ENCODE measurements around the gene CCN2.

The CCN2 gene

DNA sequence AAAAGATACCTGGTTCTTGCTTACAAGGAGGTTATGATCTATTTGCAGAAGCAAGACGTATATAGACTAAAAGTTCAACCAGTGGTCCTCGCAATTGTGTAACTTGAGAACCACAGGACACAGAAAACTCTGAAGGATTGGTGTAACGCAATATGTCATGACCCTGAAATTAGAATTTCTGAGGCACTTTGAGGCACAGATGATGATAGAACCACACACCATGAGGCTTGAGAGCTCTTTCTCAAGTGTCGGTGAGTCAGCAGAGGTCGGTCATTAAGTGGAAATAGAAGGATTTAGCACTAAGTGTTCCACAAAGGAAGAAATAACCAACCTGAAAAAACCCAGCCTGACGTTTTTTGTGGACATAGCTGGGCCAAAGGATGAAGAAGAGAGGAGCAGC lies 15.3 kb upstream of the CCN2 start:
- no peak for DNase-seq (ENCODE audit: low read depth in 3 of 3)

DNA sequence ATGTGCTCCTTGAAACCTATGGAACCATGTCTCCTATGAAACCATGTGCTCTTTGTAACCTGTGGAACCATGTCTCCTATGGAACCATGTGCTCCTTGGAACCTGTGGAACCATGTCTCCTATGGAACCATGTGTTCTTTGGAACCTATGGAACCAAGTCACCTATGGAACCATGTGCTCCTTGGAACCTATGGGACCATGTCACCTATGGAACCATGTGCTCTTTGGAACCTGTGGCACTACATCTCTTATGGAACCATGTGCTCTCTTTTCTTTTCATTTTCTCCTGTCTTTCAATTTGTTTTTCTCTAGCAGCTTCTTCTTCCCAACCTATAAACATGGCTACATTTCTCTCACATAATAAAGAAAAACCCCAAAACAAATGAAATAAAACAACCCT lies 11.9 kb upstream of the CCN2 start:
- no peak for DNase-seq (ENCODE audit: low read depth in 3 of 3)

DNA sequence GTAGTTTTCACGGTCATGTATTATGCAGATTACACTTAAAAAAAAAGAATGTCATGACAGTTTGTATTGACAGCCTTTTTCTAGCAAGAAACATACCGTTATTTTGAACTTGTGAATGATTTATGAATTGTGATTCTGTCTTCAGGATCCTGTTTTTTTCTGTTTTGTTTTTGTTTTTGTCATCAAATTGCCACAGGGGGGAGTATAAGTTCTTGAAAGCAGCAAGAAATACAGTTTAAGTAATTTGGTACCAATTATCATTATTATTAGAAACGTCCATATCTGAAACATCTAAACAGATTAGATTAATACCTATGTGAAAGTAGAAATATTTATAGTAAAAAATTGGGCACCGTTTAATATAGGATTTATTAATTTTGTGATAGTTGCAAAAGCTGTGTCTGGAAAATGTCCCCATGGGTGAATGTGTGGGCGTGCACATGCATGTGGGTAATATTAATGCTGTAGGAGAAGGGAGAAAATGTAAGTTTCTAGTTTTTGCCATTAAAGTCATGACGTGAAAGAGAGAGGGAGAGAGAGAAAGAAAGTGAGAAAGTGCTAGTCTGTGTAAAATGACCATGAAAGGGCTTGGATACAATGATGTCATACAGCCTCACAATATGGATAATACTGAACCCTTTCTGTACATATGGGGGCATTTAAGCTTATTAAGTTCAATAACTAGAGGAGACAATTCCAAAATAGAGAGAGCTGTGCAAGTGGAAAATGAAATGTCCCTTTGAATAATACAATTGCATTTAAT lies 9.4 kb upstream of the CCN2 start:
- no peak for DNase-seq (ENCODE audit: low read depth in 3 of 3)

DNA sequence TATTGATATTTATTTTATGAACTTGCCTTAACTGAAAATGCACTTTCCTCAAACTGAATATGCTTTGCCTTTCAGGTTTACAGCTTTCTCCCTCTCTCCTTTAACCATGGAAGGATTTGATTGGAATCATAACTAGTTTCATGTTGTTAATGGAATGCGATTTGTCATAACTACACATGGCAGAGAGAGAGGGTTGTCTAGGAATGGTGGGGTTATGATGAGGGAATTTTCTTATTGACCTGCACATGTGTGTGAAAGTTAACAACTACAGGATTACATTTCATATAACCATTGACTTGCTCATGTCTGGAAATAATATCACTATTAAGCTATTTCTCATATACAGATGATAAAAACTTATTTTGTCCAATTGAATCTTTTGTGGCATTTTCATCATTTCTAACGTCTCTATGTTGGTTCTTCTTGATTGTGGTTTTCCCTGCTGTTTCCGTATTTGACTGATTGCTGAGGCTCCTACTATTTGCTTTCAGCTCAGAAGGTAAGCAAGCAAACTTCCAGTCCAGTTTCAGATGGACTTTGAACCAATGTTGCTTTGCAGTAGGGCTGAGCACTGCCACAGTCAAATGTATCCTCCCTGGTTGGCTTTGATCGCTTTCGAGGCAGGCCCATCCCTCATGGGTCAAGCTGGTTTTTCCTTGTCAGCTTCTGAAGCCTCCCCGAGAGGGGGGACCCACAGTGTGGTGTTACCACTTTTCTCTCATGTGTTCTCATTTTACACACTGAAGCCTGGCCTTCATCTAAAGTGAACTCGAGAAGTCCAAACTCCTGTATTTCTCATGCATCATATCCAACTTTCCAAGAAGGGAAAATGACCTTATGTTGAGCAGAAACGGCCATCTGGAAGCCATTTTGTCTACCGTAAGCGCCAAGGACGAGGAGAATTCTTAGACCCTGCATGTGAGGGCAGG lies 7.6 kb upstream of the CCN2 start:
- no peak for DNase-seq (ENCODE audit: low read depth in 3 of 3)

DNA sequence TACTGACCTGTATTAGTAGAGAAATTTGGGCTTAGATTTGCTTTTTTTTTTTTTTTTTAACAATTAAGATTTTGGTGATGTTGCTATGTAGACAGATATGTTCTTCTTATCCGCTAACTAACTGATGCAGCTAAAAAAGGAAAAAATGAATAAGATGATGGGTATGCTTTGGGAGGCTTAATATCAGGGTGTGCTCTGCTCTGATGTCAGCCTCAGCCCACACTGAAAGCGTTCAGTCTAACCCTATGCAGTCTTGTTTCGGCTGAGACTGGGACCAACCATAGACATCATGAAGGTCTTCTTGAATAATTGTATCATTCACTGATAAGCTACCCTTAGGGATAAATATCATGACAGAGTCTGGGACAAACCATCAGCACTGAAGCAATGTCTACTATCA lies 6.9 kb upstream of the CCN2 start:
- DNase-seq (ENCODE audit: low read depth in 3 of 3) = no peak

DNA sequence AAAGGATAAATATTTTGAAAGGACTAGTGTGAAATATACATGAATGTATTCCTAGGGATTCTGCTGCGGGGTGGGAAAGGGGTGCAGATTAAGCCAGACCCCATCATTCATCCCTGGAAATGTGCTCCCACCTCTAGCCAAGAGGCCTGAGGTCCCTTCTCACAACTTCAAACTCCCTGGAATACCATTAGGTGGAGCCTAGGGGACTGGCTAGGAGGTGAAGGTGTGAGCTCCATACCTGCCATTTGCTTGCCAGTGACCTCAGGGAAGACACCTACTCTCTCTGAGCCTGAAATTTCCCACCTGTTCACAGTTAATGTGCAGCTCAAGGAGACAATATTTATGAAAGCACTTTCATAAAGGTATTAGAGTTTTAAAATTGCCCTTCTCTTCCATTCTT lies 4.7 kb upstream of the CCN2 start:
- DNase-seq (ENCODE audit: low read depth in 3 of 3) = no peak

DNA sequence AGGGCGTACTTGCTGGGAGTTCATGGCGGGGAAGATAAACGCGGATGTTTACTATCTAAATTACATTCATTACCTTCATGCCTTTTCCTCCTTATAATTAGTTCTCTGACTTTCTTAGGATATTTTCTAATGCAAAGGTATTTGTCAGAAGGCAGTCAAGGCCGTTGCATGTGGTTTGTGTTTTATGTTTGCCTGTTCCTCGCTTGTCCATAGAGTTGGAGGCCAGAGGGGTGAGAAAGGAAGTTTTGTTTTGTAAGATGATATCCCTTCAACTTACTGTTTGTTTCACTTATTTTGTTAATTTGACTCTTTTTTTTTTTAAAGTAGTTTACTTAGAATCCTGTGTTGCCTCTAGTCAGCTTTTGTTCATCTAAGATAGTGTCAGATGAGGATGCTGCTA lies 4.0 kb upstream of the CCN2 start:
- no peak for DNase-seq (ENCODE audit: low read depth in 3 of 3)

DNA sequence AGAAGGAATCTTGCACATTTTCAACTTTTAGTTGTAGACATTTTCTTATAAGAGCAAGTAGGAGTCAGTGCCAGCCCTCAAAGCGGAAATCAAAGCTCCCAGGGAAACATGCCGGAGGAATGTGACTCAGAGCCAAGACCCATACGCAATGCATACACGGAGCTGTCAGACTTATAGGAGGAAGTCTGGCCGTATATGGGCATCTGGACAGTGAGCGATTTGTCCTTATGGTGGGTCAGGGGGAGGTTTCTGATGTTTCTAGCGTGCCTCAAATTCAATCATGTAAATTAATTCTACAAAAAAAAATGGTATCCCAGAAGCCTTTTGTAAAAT lies 3.6 kb upstream of the CCN2 start:
- no peak for DNase-seq (ENCODE audit: low read depth in 3 of 3)

DNA sequence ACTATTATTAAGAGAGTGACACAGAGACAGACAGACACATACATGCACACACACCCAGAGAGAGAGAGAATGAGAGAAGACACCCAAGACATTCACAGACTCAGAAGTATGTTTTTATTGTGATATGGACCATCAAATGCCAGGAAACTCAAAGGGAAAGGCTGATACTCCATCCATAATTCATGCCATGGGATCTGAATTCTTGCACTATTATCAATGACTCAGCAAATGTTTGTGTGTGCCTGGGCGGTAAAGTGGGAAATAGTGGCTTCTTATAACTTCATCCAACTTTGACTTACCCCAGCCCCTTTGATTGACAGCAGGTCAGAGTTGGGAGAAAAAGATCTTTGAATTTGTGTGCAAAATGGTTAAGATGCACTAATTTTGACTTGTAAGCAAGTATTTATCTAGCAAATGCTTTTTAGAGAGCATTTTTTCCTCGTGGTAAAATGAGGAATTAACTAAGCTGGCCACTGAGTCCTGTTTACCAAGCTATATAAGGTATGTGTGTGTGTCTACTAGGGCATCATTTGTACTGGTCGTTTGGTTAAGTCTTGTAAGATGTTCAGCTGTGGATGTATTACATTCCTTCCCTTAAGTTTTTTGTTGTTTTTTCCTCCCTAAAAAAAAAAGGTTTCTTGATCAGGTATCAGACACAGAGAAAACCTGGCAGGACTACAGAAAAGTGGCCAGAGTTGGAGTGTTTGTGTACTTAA lies 3.0 kb upstream of the CCN2 start:
- DNase-seq (ENCODE audit: low read depth in 3 of 3) = no peak

DNA sequence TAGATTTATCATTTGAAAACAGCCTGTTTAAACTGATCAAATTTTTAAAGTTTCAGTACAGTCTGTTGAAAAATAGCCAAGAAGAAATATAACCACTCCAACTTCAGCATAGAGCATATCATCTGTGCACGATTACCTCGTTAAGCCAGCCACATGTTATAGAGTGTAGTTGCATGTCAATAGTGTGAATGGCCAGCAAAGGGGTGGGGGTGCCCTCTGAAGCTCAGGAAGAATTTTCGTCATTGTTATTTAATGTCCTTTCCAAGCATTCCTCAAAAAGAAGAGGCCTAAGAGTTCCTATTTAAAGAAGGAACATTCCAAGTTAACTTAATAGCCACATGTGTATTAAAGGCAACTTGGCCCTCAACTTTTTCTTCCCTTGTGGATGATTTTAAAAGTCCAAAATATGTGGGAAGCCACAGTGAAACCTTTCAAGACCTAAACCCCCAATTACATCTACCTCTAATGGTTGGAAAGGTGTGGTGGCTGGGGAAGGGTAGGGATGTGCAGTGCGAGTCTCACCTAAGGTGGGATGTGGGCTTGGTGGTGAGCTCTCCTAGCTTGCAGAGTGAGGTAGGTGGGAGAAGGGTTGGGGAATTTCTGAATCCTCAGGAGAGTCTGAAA lies 1.8 kb upstream of the CCN2 start:
- DNase-seq (ENCODE audit: low read depth in 3 of 3) = no peak

DNA sequence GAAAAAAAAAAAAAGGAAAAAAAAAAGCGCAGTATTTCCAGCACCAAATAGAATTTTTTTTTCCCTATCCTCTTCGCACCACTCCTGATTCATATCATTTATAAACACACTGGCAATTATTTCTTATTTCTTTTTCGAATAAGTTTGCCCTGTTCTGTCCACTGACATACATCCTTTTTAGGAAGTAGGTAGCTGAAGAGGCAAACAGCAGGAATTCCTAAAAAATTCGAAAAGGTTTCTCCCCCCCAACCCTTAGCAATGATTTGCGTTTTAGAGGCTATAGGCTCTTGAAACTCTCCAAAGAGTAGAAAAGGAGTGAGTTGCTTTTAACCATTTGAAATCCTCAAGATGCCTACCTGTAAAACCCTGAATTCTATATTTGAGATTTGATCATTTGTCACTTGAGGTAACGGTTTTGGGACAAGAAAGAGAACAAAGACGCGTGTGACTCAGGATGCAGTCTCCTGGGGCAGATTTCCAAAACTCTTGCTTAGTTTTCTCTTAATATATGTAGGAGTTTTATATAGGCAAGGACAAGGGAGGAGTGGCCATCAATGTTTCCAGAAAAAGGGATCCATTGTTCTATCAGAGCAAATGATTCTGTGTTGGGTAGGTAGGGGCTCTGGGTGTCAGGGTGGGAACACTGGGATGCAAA lies 531 bp upstream of the CCN2 start:
- DNase-seq (ENCODE audit: low read depth in 3 of 3) = no peak

DNA sequence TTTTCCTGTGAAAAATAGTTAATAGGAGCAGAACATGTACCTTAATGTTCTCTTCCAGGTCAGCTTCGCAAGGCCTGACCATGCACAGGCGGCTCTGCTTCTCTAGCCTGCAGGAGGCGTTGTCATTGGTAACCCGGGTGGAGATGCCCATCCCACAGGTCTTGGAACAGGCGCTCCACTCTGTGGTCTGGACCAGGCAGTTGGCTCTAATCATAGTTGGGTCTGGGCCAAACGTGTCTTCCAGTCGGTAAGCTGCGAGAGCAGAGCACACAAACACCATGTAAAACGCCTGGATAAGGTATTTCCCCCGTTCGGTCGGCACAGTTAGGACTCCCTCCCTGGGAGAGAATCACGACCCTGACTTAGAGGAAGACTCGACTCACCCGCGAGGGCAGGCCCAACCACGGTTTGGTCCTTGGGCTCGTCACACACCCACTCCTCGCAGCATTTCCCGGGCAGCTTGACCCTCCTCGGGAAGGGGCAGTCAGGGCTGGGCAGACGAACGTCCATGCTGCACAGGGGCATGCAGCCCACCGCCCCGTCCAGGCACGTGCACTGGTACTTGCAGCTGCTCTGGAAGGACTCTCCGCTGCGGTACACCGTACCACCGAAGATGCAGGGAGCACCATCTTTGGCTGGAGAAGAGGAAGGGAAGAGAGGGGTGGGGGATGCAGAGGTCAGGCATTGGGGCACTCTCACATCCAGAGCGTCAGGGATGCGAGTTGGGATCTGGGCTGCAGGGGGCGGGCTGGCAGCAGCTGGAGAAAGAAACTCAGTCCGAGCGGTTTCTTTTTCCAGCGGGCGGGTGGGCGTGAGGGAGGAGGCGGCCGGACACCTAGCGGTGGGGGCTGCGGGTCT lies 1.0 kb downstream of the CCN2 start:
- no peak for DNase-seq (ENCODE audit: low read depth in 3 of 3)

DNA sequence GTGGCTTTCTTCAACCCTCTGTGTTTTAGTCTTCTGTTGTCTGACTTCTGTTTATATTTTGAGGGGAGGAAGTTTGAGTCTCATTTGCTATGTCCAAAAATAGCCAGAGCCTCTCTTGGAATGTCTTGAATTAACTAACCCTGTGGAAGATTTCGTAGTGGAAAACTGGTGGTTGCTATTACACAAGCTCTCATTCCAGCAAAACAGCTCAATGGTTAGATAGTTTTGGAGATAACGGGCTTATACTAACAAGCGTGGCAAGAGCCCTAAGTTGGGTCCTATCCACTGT lies 1.6 kb downstream of the CCN2 start:
- no peak for DNase-seq (ENCODE audit: low read depth in 3 of 3)

DNA sequence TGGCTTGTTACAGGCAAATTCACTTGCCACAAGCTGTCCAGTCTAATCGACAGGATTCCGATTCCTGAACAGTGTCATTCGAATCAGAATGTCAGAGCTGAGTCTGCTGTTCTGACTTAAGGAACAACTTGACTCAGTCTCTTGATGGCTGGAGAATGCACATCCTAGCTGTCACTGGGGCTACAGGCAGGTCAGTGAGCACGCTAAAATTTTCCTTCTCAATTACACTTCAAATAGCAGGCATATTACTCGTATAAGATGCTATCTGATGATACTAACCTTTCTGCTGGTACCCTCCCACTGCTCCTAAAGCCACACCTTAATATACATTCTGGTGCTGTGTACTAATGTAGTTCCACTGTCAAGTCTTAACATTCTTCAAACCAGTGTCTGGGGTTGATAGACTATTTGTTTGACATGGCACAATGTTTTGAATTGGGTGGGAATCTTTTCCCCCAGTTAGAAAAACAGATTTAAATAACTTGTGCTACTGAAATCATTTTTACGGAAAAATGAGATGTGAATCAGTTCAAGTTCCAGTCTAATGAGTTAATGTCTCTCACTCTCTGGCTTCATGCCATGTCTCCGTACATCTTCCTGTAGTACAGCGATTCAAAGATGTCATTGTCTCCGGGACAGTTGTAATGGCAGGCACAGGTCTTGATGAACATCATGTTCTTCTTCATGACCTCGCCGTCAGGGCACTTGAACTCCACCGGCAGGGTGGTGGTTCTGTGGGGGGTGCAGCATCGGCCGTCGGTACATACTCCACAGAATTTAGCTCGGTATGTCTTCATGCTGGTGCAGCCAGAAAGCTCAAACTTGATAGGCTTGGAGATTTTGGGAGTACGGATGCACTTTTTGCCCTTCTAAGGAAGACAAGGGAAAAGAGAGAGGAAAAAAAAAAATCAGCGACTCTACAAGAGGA lies 2.2 kb downstream of the CCN2 start:
- DNase-seq (ENCODE audit: low read depth in 3 of 3) = no peak

DNA sequence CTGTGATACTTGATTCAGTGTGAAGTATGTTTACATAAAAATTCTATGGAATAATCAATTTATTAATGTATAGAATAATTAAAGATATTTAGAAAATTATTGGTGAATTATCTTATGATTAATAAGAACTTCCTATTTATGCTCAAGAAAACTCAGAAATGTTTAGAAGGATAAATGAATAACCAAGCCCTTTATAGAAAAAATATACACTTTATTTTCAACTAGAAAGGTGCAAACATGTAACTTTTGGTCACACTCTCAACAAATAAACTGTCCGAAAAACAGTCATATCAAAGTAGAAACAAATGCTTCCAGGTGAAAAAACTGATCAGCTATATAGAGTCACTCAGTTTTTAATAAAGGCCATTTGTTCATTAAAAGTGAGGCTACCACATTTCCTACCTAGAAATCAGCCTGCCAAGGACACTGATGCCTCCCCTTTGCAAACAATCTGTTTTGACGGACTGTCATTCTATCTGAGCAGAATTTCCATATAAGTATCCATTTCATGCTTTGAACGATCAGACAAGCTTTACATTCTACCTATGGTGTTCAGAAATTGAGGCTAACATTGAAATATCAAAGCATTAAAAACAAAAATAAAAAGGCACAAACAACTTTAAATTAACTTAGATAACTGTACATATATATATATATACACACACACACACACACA lies 3.0 kb downstream of the CCN2 start:
- no peak for DNase-seq (ENCODE audit: low read depth in 3 of 3)

DNA sequence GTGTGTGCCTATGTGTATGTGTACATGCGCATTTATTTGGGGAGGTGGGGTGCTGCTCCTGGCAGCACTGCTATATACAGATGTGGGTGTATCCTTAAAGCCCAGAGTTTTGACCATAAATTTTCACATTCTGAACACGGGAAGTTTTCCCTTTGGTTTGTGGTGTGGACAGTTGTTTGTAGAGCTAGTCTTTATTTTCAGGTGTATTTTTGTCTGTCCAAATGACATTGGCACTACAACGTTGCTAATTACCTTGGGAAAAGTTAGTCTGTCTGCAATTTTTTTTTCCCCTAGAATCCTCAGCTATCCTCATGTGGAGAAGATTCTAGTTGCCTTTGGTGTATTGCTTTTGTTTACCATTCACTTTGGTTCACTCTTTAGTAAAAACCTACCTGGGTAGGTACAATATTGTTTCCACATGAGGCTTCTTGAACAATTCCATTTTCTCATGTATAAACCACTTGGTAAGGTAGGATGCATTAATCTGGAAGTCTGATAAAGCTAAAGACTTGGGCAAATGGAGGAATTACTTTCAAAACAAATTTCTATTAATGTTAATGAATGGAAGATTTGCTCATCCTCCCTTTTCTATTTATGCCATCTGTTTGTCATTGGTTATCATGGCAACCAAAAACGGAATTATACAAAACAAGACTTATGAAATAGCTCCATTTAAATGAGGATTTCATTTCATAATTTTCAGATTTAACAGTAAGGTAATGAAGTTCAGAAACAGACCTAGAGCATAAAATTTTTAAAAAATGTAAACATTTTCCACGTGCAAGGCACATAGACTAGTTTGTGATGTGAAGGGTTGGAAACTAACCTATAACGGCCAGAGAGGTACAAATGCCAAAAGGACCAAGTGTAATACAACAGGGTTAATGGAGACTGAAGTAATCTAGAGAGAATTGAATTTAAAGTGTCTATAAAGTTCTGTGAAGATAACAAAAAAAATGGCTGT lies 3.9 kb downstream of the CCN2 start:
- DNase-seq (ENCODE audit: low read depth in 3 of 3) = no peak

DNA sequence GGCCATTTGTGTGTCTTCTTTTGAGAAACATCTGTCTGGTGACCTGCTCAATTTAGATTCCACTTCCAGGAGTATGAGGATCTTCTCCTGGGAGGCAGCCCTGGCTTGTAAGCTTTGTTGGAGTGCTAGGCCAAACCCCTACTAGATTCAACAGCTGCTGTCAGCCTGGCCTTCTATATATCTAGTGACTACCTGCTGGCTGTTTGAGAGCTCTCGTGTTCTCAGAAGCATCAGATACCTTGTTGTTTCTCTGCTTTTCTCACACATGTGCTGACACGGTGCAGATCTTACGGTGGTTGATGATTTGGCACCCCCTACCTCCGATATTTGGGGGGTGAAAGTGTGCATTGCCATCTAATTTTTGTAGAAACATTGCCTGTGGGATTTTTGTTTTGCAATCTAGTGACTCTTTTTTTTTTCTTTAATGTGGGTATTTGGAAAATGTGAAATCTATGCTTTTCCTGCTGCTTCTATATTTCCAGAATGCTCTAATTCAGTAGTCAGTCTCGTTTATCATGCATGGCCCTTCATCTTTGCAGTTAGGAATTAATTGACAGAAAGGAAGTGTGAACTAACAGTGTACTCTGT lies 4.7 kb downstream of the CCN2 start:
- DNase-seq (ENCODE audit: low read depth in 3 of 3) = no peak

DNA sequence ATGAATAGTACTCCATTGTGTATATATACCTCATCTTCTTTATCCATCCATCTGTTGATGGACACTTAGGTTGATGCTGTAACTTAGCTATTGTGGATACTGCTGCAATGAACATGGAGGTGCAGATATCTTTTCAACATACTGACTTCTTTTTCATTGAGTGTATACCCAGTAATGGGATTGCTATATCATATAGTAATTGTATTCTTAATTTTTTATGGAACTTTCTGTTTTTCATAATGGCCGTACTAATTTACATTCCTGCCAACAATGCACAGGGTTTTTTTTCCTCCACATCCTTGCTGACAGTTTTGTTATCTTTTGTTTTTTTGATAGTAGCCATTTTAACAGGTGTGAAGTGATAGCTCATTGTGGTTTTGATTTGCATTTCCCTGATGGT lies 5.2 kb downstream of the CCN2 start:
- no peak for DNase-seq (ENCODE audit: low read depth in 3 of 3)
